Inflammatory macrophage treated with lipopolysaccharide for 4 hours (primary cell): ENCODE data around the gene GNAI3.

Experiments used
- DNase-seq: peaks from one replicate; pipeline ENCODE4 v3.0.0-alpha.2; 2020

The GNAI3 gene

GRCh38 chr1:109639841-109640184 lies 91.4 kb downstream of the GNAI3 start:
- no peak for DNase-seq

DNA sequence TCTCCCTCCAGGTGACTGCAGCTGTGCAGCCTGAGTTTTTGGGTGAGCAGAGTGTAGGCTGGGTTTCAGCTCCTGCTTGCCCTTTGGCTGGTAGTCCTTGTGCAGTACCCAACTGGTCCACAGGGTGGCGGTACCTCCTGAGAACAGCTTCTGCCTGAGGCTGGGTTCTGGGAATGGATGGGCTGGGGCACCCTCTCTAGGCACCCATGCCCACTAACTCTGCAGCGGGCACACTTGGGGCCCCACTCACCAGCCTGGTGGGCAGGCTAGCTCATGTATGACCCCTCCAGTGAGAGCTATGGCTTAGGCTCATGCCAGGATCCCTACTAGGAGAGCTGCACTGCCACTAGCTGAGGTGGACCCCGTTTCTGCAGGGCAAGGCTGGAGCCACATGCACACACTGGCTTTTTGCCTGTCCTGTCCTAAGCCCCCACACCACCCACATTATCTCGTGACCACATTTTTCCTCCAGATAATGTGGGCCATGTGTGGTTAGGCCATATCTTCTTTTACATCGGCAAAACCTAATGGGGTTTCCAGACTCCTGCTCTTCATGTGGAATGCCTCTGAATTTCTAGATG lies 92.0 kb downstream of the GNAI3 start:
- peak; percentile 77 for DNase-seq

GRCh38 chr1:109641078-109641740 lies 92.8 kb downstream of the GNAI3 start:
- DNase-seq, result no peak

GRCh38 chr1:109641861-109642260 lies 93.4 kb downstream of the GNAI3 start:
- peak; percentile 89 for DNase-seq

DNA sequence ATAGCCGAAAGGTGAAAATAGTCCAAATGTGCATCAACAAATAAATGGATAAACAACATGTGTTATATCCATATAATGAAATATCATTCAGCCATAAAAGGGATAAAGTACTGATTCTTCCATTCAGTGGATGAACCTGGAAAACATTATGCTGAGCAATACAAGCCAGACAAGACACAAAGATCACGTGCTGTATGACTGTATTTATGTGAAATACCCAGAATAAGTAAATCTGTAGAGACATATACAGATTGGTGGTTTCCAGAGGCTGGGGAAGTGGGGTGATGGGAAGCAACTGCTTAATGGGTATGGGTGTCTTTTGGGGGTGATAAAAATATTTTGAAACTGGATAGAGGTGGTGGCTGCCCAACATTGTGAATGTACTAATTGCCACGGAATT lies 94.2 kb downstream of the GNAI3 start:
- peak; percentile 84 for DNase-seq

DNA sequence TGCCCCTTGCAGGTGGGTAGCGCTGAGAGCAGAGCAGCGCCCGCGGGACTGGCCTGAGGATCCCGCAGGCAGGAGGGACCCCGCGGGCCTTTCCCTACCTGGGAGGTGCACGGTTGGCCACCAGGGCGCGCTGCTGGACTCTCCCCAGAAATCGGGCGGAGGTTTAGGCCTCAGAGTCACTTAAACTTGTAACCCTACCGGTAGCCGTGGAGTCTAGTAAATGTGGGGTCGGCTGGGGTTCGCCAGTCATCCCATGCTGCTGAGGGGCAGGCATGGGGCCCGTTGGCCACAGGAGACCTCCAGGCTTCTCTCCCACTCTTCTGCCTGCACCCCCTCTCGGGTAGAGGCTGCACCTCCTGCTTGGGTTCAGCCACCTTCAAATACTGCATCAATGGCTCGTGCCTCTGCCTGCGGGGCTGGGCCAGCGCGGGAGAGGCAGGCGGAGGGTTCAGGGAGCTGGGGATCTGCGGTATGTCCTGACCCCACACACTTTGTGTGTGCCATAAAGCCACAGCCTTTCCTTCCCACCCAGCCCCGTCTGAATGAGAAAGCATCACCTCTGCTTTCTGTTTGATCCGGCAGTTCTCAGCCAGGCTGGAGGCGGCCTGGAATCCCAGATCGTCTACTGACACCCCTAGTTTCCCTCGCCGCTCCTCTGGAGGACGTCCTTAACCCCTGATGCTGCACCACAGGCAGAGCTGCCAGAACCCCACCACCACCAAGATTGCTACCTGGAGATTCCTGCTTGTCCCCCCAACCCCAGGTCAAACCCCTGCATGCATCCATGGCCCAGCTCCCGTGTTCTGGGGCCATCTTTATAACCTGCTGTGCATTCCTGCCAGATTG lies 95.2 kb downstream of the GNAI3 start:
- DNase-seq, result peak; percentile 76

- DNase-seq, result no peak
Observed at GRCh38 chr1:109644670-109645069, 96.3 kb downstream of the GNAI3 start.

DNA sequence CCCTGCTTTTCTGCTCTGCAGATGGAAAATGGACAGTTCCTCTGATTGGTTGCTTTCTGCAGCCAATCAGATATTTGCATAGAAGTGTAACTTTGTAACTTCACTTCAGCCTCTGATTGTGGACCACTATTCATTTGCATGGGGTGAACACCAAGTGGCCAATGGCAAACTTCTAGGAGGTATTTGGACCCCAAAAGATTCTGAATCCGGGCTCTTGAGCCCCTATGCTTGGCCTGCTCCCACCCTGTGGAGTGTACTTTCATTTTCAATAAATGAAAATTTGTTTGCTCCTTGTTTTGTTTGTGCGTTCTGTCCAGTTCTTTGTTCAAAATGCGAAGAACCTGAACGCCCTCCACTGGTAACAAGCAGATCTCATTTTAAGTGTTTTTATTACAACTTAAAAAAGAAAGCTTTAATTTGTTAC lies 101.1 kb downstream of the GNAI3 start:
- DNase-seq, result peak; percentile 36

- DNase-seq, result no peak
Observed at GRCh38 chr1:109650609-109651008, 102.2 kb downstream of the GNAI3 start.

GRCh38 chr1:109652402-109652801 lies 104.0 kb downstream of the GNAI3 start:
- no peak for DNase-seq

- DNase-seq, result no peak
Observed at GRCh38 chr1:109653306-109653705, 104.9 kb downstream of the GNAI3 start.

DNA sequence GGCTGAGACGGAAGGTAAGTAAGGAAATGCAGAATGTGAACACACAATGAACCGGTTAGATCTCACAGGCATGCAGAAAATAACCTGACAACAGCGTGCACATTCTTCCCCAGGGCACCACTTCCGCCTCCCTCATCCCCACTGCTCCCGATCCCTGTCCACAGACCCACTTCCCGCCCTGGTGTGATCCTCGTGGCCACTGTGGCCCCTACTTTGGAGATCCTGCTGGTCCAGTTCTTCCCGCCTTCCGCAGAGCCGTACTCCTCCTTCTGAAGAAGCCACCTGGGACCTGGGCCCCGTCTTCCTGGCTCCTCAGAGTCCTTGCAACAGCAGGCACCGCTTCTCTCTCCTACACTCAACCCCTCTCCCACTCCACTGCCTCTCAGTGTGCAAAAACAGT lies 106.1 kb downstream of the GNAI3 start:
- DNase-seq, result no peak

GRCh38 chr1:109655615-109656519 lies 107.5 kb downstream of the GNAI3 start, which contains the start of gene GSTM4:
Gene GSTM4 (plus strand): TSS chr1:109656099. CDS start chr1:109656390, 291 bp downstream.
- peak; percentile 70 for DNase-seq

DNA sequence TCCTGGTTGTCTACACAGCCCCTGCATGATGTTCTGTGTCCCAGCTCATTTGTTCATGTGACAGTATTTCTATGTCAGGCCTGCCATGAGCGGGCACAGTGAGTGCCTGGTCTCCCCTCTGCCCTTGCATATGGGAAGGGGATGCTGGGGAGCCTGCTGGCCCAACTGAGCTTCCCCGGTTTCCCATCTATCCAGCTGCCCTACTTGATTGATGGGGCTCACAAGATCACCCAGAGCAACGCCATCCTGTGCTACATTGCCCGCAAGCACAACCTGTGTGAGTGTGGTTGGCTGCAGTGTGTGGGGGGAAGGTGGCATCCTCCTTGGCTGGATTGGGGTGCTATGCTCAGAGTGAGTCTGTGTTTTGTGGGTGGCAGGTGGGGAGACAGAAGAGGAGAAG lies 109.0 kb downstream of the GNAI3 start:
- DNase-seq, result no peak

GRCh38 chr1:109657970-109658369 lies 109.6 kb downstream of the GNAI3 start:
- DNase-seq, result no peak

DNA sequence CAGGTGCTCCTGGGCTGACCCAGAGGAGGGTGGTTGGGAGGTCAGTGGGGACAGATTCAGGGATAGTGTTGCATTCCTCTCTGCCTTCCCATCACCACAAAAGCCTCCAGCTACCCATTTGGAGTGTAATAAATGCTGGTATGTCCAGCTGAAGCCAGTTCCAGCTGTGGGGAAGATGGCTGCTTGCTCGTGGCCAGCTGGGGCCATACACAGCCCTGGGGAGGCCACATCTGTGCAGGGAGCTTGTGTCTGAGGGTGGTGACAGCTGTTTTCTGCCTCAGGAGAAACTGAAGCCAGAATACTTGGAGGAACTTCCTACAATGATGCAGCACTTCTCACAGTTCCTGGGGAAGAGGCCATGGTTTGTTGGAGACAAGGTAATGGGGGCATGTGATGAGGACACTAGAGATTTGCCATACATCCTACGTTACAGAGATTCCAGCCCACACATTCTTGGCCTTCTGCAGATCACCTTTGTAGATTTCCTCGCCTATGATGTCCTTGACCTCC lies 110.2 kb downstream of the GNAI3 start:
- DNase-seq, result peak; percentile 46

- DNase-seq, result no peak
Observed at GRCh38 chr1:109659145-109659544, 110.7 kb downstream of the GNAI3 start.

GRCh38 chr1:109659997-109660690 lies 111.7 kb downstream of the GNAI3 start:
- peak; percentile 56 for DNase-seq

- DNase-seq, result peak; percentile 21
Observed at GRCh38 chr1:109660691-109661026, 112.2 kb downstream of the GNAI3 start.

DNA sequence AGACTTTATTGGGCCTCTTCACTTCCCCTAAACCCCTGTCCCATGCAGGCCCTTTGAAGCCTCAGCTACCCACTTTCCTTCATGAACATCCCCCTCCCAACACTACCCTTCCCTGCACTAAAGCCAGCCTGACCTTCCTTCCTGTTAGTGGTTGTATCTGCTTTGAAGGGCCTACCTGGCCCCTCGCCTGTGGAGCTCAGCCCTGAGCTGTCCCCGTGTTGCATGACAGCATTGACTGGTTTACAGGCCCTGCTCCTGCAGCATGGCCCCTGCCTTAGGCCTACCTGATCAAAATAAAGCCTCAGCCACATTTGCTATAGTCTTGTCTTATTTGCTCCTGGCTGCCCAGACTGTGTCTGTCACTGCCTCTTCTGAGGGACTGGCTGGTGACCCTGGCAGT lies 113.0 kb downstream of the GNAI3 start:
- no peak for DNase-seq

- no peak for DNase-seq
Observed at GRCh38 chr1:109664671-109665070, 116.3 kb downstream of the GNAI3 start.

- peak; percentile 54 for DNase-seq
Observed at GRCh38 chr1:109667452-109668122, 119.2 kb downstream of the GNAI3 start, which contains the start of gene GSTM2. Gene GSTM2 (plus strand): TSS chr1:109668057. CDS start chr1:109668116, 59 bp downstream.
